GM23338 (cell line): ENCODE data around the gene TBK1. TPM values are rescaled to one million over a fixed set of nuclear protein-coding genes. Genes with fewer than 3 reads are reported as not detected.

Experiments
- ATAC-seq: fragments of 200-7000 bp; cut with Tn5 transposase; 3 replicates; pipeline ENCODE4 v1.9.1; 2020
- DNase-seq: peaks from one replicate; pipeline ENCODE4 v3.0.0-alpha.2; 2015; ENCODE audit warnings: low spot score
- H2AFZ ChIP-seq: fragments of 200-600 bp; sonication (generic); 2 replicates; pipeline ENCODE4 v1.8.0; 2016; ENCODE audit warnings: antibody characterized with exemption, mild to moderate bottlenecking, moderate library complexity
- H3F3A ChIP-seq: fragments of 200-600 bp; sonication (generic); replicated peaks from 2 replicates; pipeline ENCODE4 v1.8.0; 2017; ENCODE audit warnings: antibody characterized with exemption, mixed run types, low read depth
- H3K27ac ChIP-seq: fragments of 200-600 bp; sonication (generic); 2 replicates; pipeline ENCODE4 v1.6.1; 2016; ENCODE audit warnings: low read depth
- H3K27me3 ChIP-seq: fragments of 200-600 bp; sonication (generic); 2 replicates; pipeline ENCODE4 v1.8.0; 2016; ENCODE audit warnings: mild to moderate bottlenecking, mixed run types, moderate library complexity; ENCODE audit not compliant: insufficient read depth
- H3K36me3 ChIP-seq: fragments of 200-600 bp; sonication (generic); 2 replicates; pipeline ENCODE4 v1.8.0; 2016; ENCODE audit warnings: mild to moderate bottlenecking; ENCODE audit not compliant: insufficient read depth
- H3K4me1 ChIP-seq: fragments of 200-600 bp; sonication (generic); 2 replicates; pipeline ENCODE4 v1.8.0; 2016; ENCODE audit warnings: mild to moderate bottlenecking, moderate library complexity; ENCODE audit not compliant: insufficient read depth
- H3K4me2 ChIP-seq: fragments of 200-600 bp; sonication (generic); 2 replicates; pipeline ENCODE4 v1.7.1; 2017; ENCODE audit warnings: mixed run types
- H3K4me3 ChIP-seq: fragments of 200-600 bp; sonication (generic); 2 replicates; pipeline ENCODE4 v1.6.1; 2016; ENCODE audit warnings: mixed run types
- H3K79me2 ChIP-seq: fragments of 200-600 bp; sonication (generic); replicated peaks from 2 replicates; pipeline ENCODE4 v1.8.0; 2017; ENCODE audit warnings: mild to moderate bottlenecking; ENCODE audit not compliant: insufficient read depth
- H3K9me2 ChIP-seq: fragments of 200-600 bp; sonication (generic); 2 replicates; pipeline ENCODE4 v1.8.0; 2017; ENCODE audit not compliant: insufficient read depth
- H4K20me1 ChIP-seq: fragments of 200-600 bp; sonication (generic); replicated peaks from 2 replicates; pipeline ENCODE4 v1.8.0; 2017; ENCODE audit warnings: mild to moderate bottlenecking; ENCODE audit not compliant: insufficient read depth
- H3K27ac Mint-ChIP-seq: 2 replicates; pipeline ENCODE4 v1.8.0; 2020; ENCODE audit warnings: inconsistent platforms, mild to moderate bottlenecking, moderate library complexity, mixed read lengths
- H3K27me3 Mint-ChIP-seq: 3 replicates; pipeline ENCODE4 v1.8.0; 2022; ENCODE audit warnings: low read depth, mild to moderate bottlenecking, moderate library complexity, mixed read lengths, inconsistent platforms; ENCODE audit not compliant: insufficient read depth, poor library complexity
- H3K36me3 Mint-ChIP-seq: 3 replicates; pipeline ENCODE4 v1.8.0; 2021; ENCODE audit warnings: low read depth, mild to moderate bottlenecking, inconsistent platforms, moderate library complexity, mixed read lengths
- H3K4me1 Mint-ChIP-seq: 3 replicates; pipeline ENCODE4 v1.8.0; 2020; ENCODE audit warnings: mild to moderate bottlenecking, inconsistent platforms, mixed read lengths
- H3K4me3 Mint-ChIP-seq: 3 replicates; pipeline ENCODE4 v1.8.0; 2021; ENCODE audit warnings: moderate library complexity, mild to moderate bottlenecking, inconsistent platforms, mixed read lengths
- H3K9me3 Mint-ChIP-seq: 3 replicates; pipeline ENCODE4 v1.8.0; 2020; ENCODE audit warnings: moderate library complexity, mild to moderate bottlenecking, inconsistent platforms, mixed read lengths
- CREB1 ChIP-seq: fragments of 250-450 bp; sonication (Bioruptor Pico); IDR thresholded peaks from 2 replicates; pipeline ENCODE4 v1.5.0; 2020; ENCODE audit warnings: low read depth, mild to moderate bottlenecking, moderate library complexity
- EZH2 ChIP-seq: fragments of 200-600 bp; sonication (generic); IDR thresholded peaks from one replicate; pipeline ENCODE4 v1.8.0; 2017; ENCODE audit warnings: antibody characterized with exemption, mild to moderate bottlenecking, low read depth; ENCODE audit not compliant: unreplicated experiment
- EZH2phosphoT487 ChIP-seq: fragments of 200-600 bp; sonication (generic); IDR thresholded peaks from one replicate; pipeline ENCODE4 v1.8.1; 2018; ENCODE audit warnings: antibody characterized with exemption; ENCODE audit not compliant: unreplicated experiment
- JUNB ChIP-seq: IDR thresholded peaks from one replicate; pipeline ENCODE4 v1.6.1; 2016; ENCODE audit warnings: antibody characterized with exemption; ENCODE audit not compliant: unreplicated experiment
- NANOG ChIP-seq: IDR thresholded peaks from 2 replicates; pipeline ENCODE4 v1.6.1; 2016; ENCODE audit warnings: antibody characterized with exemption, borderline replicate concordance
- POLR2AphosphoS5 ChIP-seq: IDR thresholded peaks from 2 replicates; pipeline ENCODE4 v1.6.1; 2016; ENCODE audit warnings: antibody characterized with exemption, low read depth
- STAT1 ChIP-seq: IDR thresholded peaks from one replicate; pipeline ENCODE4 v1.6.1; 2016; ENCODE audit warnings: antibody characterized with exemption; ENCODE audit not compliant: unreplicated experiment
- ZNF114 ChIP-seq: fragments of 250-450 bp; sonication (Bioruptor Pico); IDR thresholded peaks from 2 replicates; pipeline ENCODE4 v1.5.0; 2020; ENCODE audit warnings: mild to moderate bottlenecking, moderate library complexity
- ZNF331 ChIP-seq: fragments of 250-450 bp; sonication (Bioruptor Pico); IDR thresholded peaks from 2 replicates; pipeline ENCODE4 v1.5.0; 2020; ENCODE audit warnings: low read depth, mild to moderate bottlenecking, moderate library complexity
- polyA plus RNA-seq: library from polyadenylated mRNA; unstranded; fragments of >200 nt; fragmentation: Nextera tagmentation; extraction: Ambion mirVana; gene quantifications from 2 replicates; pipeline ENCODE4 v1.2.1, GENCODE V29; 2016
- total RNA-seq: library from RNA; depleted of rRNA; stranded (reverse); fragments of >200 nt; shearing (Covaris generic); gene quantifications from 2 replicates; pipeline ENCODE4 v1.2.3, GENCODE V29; 2014
- TF ChIP-seq, protein P1 (sequence below), 2 experiments: fragments of 200-600 bp in 1 of 2; sonication (generic) in 1 of 2; conservative IDR thresholded peaks; 2 replicates each; pipeline versions ENCODE4 v1.5.1 to v1.6.1; 2016 to 2017; ENCODE audit warnings: antibody characterized with exemption in 2 of 2, low read depth in 2 of 2, mild to moderate bottlenecking in 2 of 2, moderate library complexity in 1 of 2
- TF ChIP-seq, protein P2 (sequence below): fragments of 250-450 bp; sonication (Bioruptor Pico); IDR thresholded peaks from 2 replicates; pipeline ENCODE4 v1.5.0; 2020; ENCODE audit warnings: mild to moderate bottlenecking, moderate library complexity
- TF ChIP-seq, protein P3 (sequence below): IDR thresholded peaks from 2 replicates; pipeline ENCODE4 v1.6.1; 2016; ENCODE audit warnings: antibody characterized with exemption
- TF ChIP-seq, protein P4 (sequence below): IDR thresholded peaks from one replicate; pipeline ENCODE4 v1.6.1; 2018; ENCODE audit warnings: antibody characterized with exemption; ENCODE audit not compliant: unreplicated experiment

TBK1 gene
- total and polyA plus RNA-seq, 2 experiments from 2014 or later: 21.7 to 29.9 TPM

DNA sequence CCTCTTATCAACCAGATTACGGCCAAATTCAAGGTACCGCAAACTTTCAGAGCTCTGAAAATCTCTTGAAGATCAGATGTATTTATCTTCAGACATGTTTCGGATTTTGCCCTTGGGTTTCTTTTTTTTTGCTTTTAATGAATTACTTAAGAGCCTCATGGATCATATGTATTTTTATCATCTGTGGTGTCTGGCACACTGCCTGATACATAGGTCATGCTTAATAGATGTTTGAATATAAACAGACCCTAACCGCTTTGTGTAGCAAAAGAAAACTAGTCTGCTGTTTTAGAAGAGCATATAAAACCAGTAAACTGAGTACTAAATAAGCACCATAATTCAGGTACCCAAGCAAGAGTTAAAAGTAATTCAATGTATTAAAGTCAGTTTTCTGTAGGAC is 20.1 kb upstream of the TBK1 start:
- H4K20me1 ChIP-seq: peaks cover 10% of the 10 kb centered on the region
- no peak overlapping the region for H3K4me2 ChIP-seq
- Mint-ChIP-seq H3K4me3 (no peak overlapping the region), H3K27me3 (no peaks in the 10 kb centered on the region), H3K36me3 (peaks cover 97% of the 10 kb centered on the region), H3K9me3 (no peaks in the 10 kb centered on the region), H3K4me1 (no peaks in the 10 kb centered on the region), H3K27ac (no peak overlapping the region)
- no peaks in the 10 kb centered on the region for H3K4me1 ChIP-seq
- H3F3A ChIP-seq: peaks cover 11% of the 10 kb centered on the region; the same call in 1 of the 2 replicates
- TF ChIP-seq EZH2: no peak
- no peak for TF ChIP-seq EZH2phosphoT487
- TF ChIP-seq, protein P1, sequence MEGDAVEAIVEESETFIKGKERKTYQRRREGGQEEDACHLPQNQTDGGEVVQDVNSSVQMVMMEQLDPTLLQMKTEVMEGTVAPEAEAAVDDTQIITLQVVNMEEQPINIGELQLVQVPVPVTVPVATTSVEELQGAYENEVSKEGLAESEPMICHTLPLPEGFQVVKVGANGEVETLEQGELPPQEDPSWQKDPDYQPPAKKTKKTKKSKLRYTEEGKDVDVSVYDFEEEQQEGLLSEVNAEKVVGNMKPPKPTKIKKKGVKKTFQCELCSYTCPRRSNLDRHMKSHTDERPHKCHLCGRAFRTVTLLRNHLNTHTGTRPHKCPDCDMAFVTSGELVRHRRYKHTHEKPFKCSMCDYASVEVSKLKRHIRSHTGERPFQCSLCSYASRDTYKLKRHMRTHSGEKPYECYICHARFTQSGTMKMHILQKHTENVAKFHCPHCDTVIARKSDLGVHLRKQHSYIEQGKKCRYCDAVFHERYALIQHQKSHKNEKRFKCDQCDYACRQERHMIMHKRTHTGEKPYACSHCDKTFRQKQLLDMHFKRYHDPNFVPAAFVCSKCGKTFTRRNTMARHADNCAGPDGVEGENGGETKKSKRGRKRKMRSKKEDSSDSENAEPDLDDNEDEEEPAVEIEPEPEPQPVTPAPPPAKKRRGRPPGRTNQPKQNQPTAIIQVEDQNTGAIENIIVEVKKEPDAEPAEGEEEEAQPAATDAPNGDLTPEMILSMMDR (conservative IDR thresholded peaks at IDR 0.05; ENCODE audit: low read depth in 2 of 2): no peak
- no peak for TF ChIP-seq JUNB
- TF ChIP-seq POLR2AphosphoS5: no peak
- TF ChIP-seq, protein P2, sequence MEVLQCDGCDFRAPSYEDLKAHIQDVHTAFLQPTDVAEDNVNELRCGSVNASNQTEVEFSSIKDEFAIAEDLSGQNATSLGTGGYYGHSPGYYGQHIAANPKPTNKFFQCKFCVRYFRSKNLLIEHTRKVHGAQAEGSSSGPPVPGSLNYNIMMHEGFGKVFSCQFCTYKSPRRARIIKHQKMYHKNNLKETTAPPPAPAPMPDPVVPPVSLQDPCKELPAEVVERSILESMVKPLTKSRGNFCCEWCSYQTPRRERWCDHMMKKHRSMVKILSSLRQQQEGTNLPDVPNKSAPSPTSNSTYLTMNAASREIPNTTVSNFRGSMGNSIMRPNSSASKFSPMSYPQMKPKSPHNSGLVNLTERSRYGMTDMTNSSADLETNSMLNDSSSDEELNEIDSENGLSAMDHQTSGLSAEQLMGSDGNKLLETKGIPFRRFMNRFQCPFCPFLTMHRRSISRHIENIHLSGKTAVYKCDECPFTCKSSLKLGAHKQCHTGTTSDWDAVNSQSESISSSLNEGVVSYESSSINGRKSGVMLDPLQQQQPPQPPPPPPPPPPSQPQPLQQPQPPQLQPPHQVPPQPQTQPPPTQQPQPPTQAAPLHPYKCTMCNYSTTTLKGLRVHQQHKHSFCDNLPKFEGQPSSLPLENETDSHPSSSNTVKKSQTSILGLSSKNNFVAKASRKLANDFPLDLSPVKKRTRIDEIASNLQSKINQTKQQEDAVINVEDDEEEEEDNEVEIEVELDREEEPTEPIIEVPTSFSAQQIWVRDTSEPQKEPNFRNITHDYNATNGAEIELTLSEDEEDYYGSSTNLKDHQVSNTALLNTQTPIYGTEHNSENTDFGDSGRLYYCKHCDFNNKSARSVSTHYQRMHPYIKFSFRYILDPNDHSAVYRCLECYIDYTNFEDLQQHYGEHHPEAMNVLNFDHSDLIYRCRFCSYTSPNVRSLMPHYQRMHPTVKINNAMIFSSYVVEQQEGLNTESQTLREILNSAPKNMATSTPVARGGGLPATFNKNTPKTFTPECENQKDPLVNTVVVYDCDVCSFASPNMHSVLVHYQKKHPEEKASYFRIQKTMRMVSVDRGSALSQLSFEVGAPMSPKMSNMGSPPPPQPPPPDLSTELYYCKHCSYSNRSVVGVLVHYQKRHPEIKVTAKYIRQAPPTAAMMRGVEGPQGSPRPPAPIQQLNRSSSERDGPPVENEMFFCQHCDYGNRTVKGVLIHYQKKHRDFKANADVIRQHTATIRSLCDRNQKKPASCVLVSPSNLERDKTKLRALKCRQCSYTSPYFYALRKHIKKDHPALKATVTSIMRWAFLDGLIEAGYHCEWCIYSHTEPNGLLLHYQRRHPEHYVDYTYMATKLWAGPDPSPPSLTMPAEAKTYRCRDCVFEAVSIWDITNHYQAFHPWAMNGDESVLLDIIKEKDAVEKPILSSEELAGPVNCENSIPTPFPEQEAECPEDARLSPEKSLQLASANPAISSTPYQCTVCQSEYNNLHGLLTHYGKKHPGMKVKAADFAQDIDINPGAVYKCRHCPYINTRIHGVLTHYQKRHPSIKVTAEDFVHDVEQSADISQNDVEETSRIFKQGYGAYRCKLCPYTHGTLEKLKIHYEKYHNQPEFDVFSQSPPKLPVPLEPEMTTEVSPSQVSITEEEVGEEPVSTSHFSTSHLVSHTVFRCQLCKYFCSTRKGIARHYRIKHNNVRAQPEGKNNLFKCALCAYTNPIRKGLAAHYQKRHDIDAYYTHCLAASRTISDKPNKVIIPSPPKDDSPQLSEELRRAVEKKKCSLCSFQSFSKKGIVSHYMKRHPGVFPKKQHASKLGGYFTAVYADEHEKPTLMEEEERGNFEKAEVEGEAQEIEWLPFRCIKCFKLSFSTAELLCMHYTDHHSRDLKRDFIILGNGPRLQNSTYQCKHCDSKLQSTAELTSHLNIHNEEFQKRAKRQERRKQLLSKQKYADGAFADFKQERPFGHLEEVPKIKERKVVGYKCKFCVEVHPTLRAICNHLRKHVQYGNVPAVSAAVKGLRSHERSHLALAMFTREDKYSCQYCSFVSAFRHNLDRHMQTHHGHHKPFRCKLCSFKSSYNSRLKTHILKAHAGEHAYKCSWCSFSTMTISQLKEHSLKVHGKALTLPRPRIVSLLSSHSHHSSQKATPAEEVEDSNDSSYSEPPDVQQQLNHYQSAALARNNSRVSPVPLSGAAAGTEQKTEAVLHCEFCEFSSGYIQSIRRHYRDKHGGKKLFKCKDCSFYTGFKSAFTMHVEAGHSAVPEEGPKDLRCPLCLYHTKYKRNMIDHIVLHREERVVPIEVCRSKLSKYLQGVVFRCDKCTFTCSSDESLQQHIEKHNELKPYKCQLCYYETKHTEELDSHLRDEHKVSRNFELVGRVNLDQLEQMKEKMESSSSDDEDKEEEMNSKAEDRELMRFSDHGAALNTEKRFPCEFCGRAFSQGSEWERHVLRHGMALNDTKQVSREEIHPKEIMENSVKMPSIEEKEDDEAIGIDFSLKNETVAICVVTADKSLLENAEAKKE: no peak
- TF ChIP-seq CREB1 (CRISPR knock-in tag): no peak
- TF ChIP-seq, protein P3, sequence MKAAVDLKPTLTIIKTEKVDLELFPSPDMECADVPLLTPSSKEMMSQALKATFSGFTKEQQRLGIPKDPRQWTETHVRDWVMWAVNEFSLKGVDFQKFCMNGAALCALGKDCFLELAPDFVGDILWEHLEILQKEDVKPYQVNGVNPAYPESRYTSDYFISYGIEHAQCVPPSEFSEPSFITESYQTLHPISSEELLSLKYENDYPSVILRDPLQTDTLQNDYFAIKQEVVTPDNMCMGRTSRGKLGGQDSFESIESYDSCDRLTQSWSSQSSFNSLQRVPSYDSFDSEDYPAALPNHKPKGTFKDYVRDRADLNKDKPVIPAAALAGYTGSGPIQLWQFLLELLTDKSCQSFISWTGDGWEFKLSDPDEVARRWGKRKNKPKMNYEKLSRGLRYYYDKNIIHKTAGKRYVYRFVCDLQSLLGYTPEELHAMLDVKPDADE: no peak
- TF ChIP-seq ZNF331 (CRISPR knock-in tag): no peak
- TF ChIP-seq, protein P4, sequence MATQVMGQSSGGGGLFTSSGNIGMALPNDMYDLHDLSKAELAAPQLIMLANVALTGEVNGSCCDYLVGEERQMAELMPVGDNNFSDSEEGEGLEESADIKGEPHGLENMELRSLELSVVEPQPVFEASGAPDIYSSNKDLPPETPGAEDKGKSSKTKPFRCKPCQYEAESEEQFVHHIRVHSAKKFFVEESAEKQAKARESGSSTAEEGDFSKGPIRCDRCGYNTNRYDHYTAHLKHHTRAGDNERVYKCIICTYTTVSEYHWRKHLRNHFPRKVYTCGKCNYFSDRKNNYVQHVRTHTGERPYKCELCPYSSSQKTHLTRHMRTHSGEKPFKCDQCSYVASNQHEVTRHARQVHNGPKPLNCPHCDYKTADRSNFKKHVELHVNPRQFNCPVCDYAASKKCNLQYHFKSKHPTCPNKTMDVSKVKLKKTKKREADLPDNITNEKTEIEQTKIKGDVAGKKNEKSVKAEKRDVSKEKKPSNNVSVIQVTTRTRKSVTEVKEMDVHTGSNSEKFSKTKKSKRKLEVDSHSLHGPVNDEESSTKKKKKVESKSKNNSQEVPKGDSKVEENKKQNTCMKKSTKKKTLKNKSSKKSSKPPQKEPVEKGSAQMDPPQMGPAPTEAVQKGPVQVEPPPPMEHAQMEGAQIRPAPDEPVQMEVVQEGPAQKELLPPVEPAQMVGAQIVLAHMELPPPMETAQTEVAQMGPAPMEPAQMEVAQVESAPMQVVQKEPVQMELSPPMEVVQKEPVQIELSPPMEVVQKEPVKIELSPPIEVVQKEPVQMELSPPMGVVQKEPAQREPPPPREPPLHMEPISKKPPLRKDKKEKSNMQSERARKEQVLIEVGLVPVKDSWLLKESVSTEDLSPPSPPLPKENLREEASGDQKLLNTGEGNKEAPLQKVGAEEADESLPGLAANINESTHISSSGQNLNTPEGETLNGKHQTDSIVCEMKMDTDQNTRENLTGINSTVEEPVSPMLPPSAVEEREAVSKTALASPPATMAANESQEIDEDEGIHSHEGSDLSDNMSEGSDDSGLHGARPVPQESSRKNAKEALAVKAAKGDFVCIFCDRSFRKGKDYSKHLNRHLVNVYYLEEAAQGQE: no peak
- TF ChIP-seq NANOG: no peak
- no peak for TF ChIP-seq STAT1
- TF ChIP-seq ZNF114 (CRISPR knock-in tag): no peak
- no peaks in the 10 kb centered on the region for H3K27me3 ChIP-seq
- DNase-seq: no peak
- H3K36me3 ChIP-seq: peaks cover 90% of the 10 kb centered on the region
- no peak overlapping the region for H3K4me3 ChIP-seq
- H2AFZ ChIP-seq: no peak overlapping the region
- 0 out of 2 replicates have a peak, but pooled peaks cover 11% of the 10 kb centered on the region for H3K79me2 ChIP-seq
- no peaks in the 10 kb centered on the region for H3K9me2 ChIP-seq
- no peak for ATAC-seq
- no peak overlapping the region for H3K27ac ChIP-seq
